ENCODE measurements around the gene GPN3. TPM values are rescaled to one million over a fixed set of nuclear protein-coding genes. Genes with fewer than 3 reads are reported as not detected.
A peak's percentile ranks its signal among the peaks of the same experiment; 100 is the strongest.

Gene GPN3
- total and polyA plus RNA-seq, 2 of the 13 experiments (the other 11 are each of a cell fraction or from before 2014, with no cell fraction given) = 28.7 to 29.5 TPM

DNA sequence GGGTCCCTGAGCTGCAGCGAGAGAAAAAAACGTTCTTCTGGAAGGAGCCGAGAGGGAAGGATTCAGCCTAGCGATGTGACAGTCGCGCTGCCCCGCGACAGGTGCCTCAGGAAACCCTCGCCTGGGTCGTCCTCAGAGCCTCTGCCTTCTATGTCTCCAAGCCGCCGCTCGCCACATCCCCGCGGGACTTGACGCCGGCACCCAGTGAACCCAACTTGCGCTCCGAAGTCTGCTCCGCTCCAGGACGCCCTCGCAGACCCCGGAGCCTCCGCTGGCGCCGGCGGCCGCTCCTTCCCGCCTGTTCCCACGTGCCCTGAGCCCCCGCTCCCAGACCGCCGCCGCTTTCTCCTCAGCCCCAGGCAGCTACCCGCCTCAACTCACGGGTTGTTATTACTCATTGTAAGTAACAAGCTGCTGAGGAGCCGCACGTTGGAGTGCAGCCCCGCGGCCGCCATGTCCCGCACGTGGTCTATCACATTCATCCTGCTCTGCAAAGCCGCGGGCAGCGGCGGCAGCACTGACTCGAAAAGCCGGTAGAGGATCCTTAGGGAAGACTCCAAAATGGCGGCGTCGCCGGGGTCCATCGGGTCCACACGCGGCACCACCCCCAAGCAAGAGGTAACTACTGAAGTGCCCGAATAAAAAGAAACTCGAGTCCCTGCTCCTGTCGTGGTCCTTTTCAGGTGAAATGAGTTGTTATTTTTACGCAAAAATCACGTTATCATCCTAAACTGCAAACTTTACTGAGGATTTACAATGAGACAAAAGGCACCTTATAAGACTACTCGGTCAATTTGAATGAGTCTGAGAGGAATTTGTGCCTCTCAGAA, 64.7 kb downstream of the GPN3 start, which contains the start of gene ANAPC7 (continued):
- TF ChIP-seq, protein P1, sequence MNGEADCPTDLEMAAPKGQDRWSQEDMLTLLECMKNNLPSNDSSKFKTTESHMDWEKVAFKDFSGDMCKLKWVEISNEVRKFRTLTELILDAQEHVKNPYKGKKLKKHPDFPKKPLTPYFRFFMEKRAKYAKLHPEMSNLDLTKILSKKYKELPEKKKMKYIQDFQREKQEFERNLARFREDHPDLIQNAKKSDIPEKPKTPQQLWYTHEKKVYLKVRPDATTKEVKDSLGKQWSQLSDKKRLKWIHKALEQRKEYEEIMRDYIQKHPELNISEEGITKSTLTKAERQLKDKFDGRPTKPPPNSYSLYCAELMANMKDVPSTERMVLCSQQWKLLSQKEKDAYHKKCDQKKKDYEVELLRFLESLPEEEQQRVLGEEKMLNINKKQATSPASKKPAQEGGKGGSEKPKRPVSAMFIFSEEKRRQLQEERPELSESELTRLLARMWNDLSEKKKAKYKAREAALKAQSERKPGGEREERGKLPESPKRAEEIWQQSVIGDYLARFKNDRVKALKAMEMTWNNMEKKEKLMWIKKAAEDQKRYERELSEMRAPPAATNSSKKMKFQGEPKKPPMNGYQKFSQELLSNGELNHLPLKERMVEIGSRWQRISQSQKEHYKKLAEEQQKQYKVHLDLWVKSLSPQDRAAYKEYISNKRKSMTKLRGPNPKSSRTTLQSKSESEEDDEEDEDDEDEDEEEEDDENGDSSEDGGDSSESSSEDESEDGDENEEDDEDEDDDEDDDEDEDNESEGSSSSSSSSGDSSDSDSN (CRISPR knock-in tag; IDR thresholded peaks at IDR 0.05) = peak; percentile 59; the same call in 1 of the 2 replicates
- TF ChIP-seq, protein P2, sequence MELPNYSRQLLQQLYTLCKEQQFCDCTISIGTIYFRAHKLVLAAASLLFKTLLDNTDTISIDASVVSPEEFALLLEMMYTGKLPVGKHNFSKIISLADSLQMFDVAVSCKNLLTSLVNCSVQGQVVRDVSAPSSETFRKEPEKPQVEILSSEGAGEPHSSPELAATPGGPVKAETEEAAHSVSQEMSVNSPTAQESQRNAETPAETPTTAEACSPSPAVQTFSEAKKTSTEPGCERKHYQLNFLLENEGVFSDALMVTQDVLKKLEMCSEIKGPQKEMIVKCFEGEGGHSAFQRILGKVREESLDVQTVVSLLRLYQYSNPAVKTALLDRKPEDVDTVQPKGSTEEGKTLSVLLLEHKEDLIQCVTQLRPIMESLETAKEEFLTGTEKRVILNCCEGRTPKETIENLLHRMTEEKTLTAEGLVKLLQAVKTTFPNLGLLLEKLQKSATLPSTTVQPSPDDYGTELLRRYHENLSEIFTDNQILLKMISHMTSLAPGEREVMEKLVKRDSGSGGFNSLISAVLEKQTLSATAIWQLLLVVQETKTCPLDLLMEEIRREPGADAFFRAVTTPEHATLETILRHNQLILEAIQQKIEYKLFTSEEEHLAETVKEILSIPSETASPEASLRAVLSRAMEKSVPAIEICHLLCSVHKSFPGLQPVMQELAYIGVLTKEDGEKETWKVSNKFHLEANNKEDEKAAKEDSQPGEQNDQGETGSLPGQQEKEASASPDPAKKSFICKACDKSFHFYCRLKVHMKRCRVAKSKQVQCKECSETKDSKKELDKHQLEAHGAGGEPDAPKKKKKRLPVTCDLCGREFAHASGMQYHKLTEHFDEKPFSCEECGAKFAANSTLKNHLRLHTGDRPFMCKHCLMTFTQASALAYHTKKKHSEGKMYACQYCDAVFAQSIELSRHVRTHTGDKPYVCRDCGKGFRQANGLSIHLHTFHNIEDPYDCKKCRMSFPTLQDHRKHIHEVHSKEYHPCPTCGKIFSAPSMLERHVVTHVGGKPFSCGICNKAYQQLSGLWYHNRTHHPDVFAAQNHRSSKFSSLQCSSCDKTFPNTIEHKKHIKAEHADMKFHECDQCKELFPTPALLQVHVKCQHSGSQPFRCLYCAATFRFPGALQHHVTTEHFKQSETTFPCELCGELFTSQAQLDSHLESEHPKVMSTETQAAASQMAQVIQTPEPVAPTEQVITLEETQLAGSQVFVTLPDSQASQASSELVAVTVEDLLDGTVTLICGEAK (IDR thresholded peaks at IDR 0.05) = no peak
- TF ChIP-seq, protein P2 (CRISPR knock-in tag; IDR thresholded peaks at IDR 0.05) = peak; percentile 86
- peak; percentile 40; the same call in 1 of the 2 replicates for TF ChIP-seq ELF4 (CRISPR knock-in tag; IDR thresholded peaks at IDR 0.05; ENCODE audit: borderline replicate concordance)
- TF ChIP-seq EED (CRISPR knock-in tag; IDR thresholded peaks at IDR 0.05) = peak; percentile 78; the same call in 1 of the 2 replicates
- peak; percentile 86 for TF ChIP-seq RNF2 (conservative IDR thresholded peaks at IDR 0.05; ENCODE audit: low read depth)
- TF ChIP-seq, protein P3, sequence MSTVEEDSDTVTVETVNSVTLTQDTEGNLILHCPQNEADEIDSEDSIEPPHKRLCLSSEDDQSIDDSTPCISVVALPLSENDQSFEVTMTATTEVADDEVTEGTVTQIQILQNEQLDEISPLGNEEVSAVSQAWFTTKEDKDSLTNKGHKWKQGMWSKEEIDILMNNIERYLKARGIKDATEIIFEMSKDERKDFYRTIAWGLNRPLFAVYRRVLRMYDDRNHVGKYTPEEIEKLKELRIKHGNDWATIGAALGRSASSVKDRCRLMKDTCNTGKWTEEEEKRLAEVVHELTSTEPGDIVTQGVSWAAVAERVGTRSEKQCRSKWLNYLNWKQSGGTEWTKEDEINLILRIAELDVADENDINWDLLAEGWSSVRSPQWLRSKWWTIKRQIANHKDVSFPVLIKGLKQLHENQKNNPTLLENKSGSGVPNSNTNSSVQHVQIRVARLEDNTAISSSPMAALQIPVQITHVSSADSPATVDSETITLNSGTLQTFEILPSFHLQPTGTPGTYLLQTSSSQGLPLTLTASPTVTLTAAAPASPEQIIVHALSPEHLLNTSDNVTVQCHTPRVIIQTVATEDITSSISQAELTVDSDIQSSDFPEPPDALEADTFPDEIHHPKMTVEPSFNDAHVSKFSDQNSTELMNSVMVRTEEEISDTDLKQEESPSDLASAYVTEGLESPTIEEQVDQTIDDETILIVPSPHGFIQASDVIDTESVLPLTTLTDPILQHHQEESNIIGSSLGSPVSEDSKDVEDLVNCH (CRISPR knock-in tag; IDR thresholded peaks at IDR 0.05) = no peak
- 0 out of 2 replicates have a peak, but pooled peaks have one; percentile 36 for TF ChIP-seq ZKSCAN5 (CRISPR knock-in tag; IDR thresholded peaks at IDR 0.05)
- no peak for TF ChIP-seq DNMT3B (CRISPR knock-in tag; conservative IDR thresholded peaks at IDR 0.05)
- TF ChIP-seq ZNF572 (CRISPR knock-in tag; IDR thresholded peaks at IDR 0.05) = no peak
- TF ChIP-seq FOXK1 (CRISPR knock-in tag; IDR thresholded peaks at IDR 0.05; ENCODE audit: borderline replicate concordance, low read depth) = peak; percentile 27; the same call in 1 of the 2 replicates
- TF ChIP-seq MXI1 (IDR thresholded peaks at IDR 0.05; ENCODE audit: borderline replicate concordance, low read depth, low read length) = peak; percentile 90; the same call in 2 of the 3 replicates
- TF ChIP-seq HOXA9 (CRISPR knock-in tag; IDR thresholded peaks at IDR 0.05; ENCODE audit: borderline replicate concordance) = no peak; the same call in 1 of the 2 replicates
- peak; percentile 57 for TF ChIP-seq ZNF781 (CRISPR knock-in tag; IDR thresholded peaks at IDR 0.05; ENCODE audit: borderline replicate concordance, not compliant biosample characterization)
- peak; percentile 43; the same call in 1 of the 2 replicates for TF ChIP-seq ATF1 (CRISPR knock-in tag; IDR thresholded peaks at IDR 0.05)

Measured in HepG2 (cell line).